CD4-positive, alpha-beta T cell treated with Interleukin-1 beta for 1 hour (primary cell): ENCODE data around the gene HK2.

Source experiments
- DNase-seq, 2 donors: peaks; one replicate each; pipeline ENCODE4 v3.0.0-alpha.2; 2020 to 2022

HK2 gene

GRCh38 chr2:74942263-74942662 lies 108.3 kb downstream of the HK2 start:
- no peak for DNase-seq
